Natural killer cell (primary cell): ENCODE results near the gene NT5DC4. TPM values are rescaled to one million over a fixed set of nuclear protein-coding genes. Genes with fewer than 3 reads are reported as not detected.

Experiments used
- ATAC-seq, 3 donors: fragments of 150-1000 bp in 2 of 3; fragments of 200-7000 bp in 1 of 3; cut with Tn5 transposase; 1 replicate in 1 of 3; 2 replicates in 2 of 3; pipeline ENCODE4 v1.10.0; 2021; ENCODE audit warnings: mild to moderate bottlenecking in 2 of 3, moderate library complexity in 2 of 3
- DNase-seq, 2 donors: peaks; one replicate each; pipeline versions ENCODE4 v3.0.0 to v3.0.0-alpha.2; 2013 to 2021; ENCODE audit warnings: mixed read lengths in 1 of 2
- H3K27ac ChIP-seq: one replicate; pipeline ENCODE4 v1.5.1; 2013; ENCODE audit warnings: mild to moderate bottlenecking, low read length
- H3K27me3 ChIP-seq: one replicate; pipeline ENCODE4 v1.6.1; 2013; ENCODE audit warnings: low read length; ENCODE audit not compliant: control insufficient read depth, insufficient read depth
- H3K36me3 ChIP-seq: one replicate; pipeline ENCODE4 v1.6.1; 2013; ENCODE audit warnings: low read length; ENCODE audit not compliant: control insufficient read depth, insufficient read depth
- H3K4me1 ChIP-seq: one replicate; pipeline ENCODE4 v1.6.1; 2013; ENCODE audit warnings: low read length; ENCODE audit not compliant: control insufficient read depth, insufficient read depth
- H3K4me3 ChIP-seq: one replicate; pipeline ENCODE4 v1.5.1; 2013; ENCODE audit warnings: low read length
- H3K9me3 ChIP-seq: one replicate; pipeline ENCODE4 v1.6.1; 2013; ENCODE audit warnings: low read length; ENCODE audit not compliant: control insufficient read depth, insufficient read depth
- H3K27ac Mint-ChIP-seq, 2 donors: one replicate each; pipeline ENCODE4 v1.8.0; 2022; ENCODE audit warnings: mild to moderate bottlenecking in 2 of 2, mixed read lengths in 2 of 2, moderate library complexity in 1 of 2
- H3K27me3 Mint-ChIP-seq, 2 donors: one replicate each; pipeline ENCODE4 v1.8.0; 2022; ENCODE audit warnings: low read depth in 2 of 2, mixed read lengths in 2 of 2
- H3K36me3 Mint-ChIP-seq: one replicate; pipeline ENCODE4 v1.8.0; 2022; ENCODE audit warnings: mixed read lengths
- H3K4me1 Mint-ChIP-seq, 2 donors: one replicate each; pipeline ENCODE4 v1.8.0; 2022; ENCODE audit warnings: mixed read lengths in 2 of 2
- H3K4me3 Mint-ChIP-seq: one replicate; pipeline ENCODE4 v1.8.0; 2022; ENCODE audit warnings: mild to moderate bottlenecking, moderate library complexity, mixed read lengths
- H3K9me3 Mint-ChIP-seq, 2 donors: one replicate each; pipeline ENCODE4 v1.8.0; 2022; ENCODE audit warnings: mixed read lengths in 2 of 2
- CTCF ChIP-seq: fragments of 200-600 bp; IDR thresholded peaks from one replicate; pipeline ENCODE4 v1.8.0; 2022; ENCODE audit warnings: antibody characterized with exemption
- WGBS: methylation state at CpG from one replicate; pipeline ENCODE4 v1.1.7; 2013; ENCODE audit warnings: missing lambda C conversion rate; ENCODE audit not compliant: insufficient coverage; 5-methylcytosine and 5-hydroxymethylcytosine counted together
- intact Hi-C: fragments of 100-400 bp; cut with micrococcal nuclease; formaldehyde crosslinking; loops from one replicate; pipeline ENCODE4 v1.14.2; 2022
- total RNA-seq, 4 donors: library from RNA; stranded (reverse); fragments of 120-200 nt in 1 of 4; gene quantifications; one replicate each; pipeline versions ENCODE4 v1.2.3 to v1.2.4, GENCODE V29; 2013 to 2022

NT5DC4 gene
- total RNA-seq, 3 donors from 2014 or later (not counting 1 experiment from before 2014, with no cell fraction given): 0.45 to 2.0 TPM; not detected in 1

DNA sequence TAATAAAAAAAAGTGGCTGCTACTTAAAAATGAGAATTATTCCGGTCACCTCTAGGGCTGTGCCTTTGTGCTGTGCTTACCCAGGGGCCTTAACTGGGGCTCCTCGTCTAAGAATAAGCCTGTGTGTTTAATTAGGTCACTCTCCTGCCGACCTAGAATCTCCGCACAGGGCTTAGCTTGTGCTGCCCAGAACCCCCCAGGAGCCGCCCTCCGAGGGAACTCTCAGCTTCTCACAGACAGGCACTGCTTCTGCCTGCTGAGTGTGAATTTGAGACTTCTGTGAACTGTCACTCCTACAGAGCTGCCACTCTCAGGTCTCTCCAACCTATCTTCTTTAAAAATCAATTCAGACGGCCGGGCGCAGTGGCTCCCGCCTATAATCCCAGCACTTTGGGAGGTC is 11.9 kb upstream of the NT5DC4 start:
- peaks cover 0 to 2% of the 10 kb centered on the region in 2 donors for H3K27me3 Mint-ChIP-seq
- Histone ChIP-seq H3K27ac (peak overlapping the region; percentile 61), H3K4me3 (no peak overlapping the region), H3K27me3 (no peaks in the 10 kb centered on the region), H3K36me3 (no peaks in the 10 kb centered on the region), H3K4me1 (peaks cover 44% of the 10 kb centered on the region), H3K9me3 (no peaks in the 10 kb centered on the region)
- DNase-seq (no peak), ATAC-seq (peak; percentile 6 to 78 (median 56))
- peak overlapping the region; percentile 77 to 89 for H3K27ac Mint-ChIP-seq
- no peak for TF ChIP-seq CTCF
- H3K36me3 Mint-ChIP-seq: no peaks in the 10 kb centered on the region
- intact Hi-C loops: no loop called here
- H3K9me3 Mint-ChIP-seq: no peaks in the 10 kb centered on the region
- 31% methylated on average over 10 of the region's 10 CpGs for WGBS
- H3K4me1 Mint-ChIP-seq: peaks cover 41 to 69% of the 10 kb centered on the region in 2 donors
- peak overlapping the region; percentile 52 for H3K4me3 Mint-ChIP-seq

- H3K4me1 ChIP-seq: peaks cover 44% of the 10 kb centered on the region
- no peaks in the 10 kb centered on the region for H3K27me3 ChIP-seq
- intact Hi-C loops: no loop called here
- no peaks in the 10 kb centered on the region for H3K9me3 Mint-ChIP-seq
- no peaks in the 10 kb centered on the region for H3K9me3 ChIP-seq
- H3K36me3 ChIP-seq: no peaks in the 10 kb centered on the region
- DNase-seq (no peak), ATAC-seq (no peak)
- no peak overlapping the region for H3K4me3 ChIP-seq
- peaks cover 41 to 69% of the 10 kb centered on the region in 2 donors for H3K4me1 Mint-ChIP-seq
- no peak overlapping the region for H3K27ac ChIP-seq
- TF ChIP-seq CTCF: no peak
- 88% methylated on average over 6 of the region's 6 CpGs for WGBS
- no peak overlapping the region for H3K4me3 Mint-ChIP-seq
- peaks cover 0 to 2% of the 10 kb centered on the region in 2 donors for H3K27me3 Mint-ChIP-seq
- H3K27ac Mint-ChIP-seq: peak overlapping the region; percentile 77 to 89
- no peaks in the 10 kb centered on the region for H3K36me3 Mint-ChIP-seq
Measured at GRCh38 chr2:112709703-112710102, 11.1 kb upstream of the NT5DC4 start.

- Histone ChIP-seq H3K4me3 (no peak overlapping the region), H3K36me3 (no peaks in the 10 kb centered on the region), H3K4me1 (peaks cover 35% of the 10 kb centered on the region), H3K27ac (no peak overlapping the region), H3K9me3 (no peaks in the 10 kb centered on the region), H3K27me3 (no peaks in the 10 kb centered on the region)
- no peaks in the 10 kb centered on the region for H3K9me3 Mint-ChIP-seq
- intact Hi-C loops: no loop called here
- TF ChIP-seq CTCF: no peak
- ATAC-seq (no peak), DNase-seq (no peak)
- H3K27me3 Mint-ChIP-seq: peaks cover 0 to 2% of the 10 kb centered on the region in 2 donors
- H3K4me1 Mint-ChIP-seq: peaks cover 31 to 58% of the 10 kb centered on the region in 2 donors
- no peaks in the 10 kb centered on the region for H3K36me3 Mint-ChIP-seq
- H3K27ac Mint-ChIP-seq: peak overlapping the region in 1 of 2 donors; percentile 8
- H3K4me3 Mint-ChIP-seq: no peak overlapping the region
- WGBS: 93% methylated on average over 8 of the region's 9 CpGs
Measured at GRCh38 chr2:112710956-112711750, 9.7 kb upstream of the NT5DC4 start.
